ENCODE measurements around the gene XPO6.

DNA sequence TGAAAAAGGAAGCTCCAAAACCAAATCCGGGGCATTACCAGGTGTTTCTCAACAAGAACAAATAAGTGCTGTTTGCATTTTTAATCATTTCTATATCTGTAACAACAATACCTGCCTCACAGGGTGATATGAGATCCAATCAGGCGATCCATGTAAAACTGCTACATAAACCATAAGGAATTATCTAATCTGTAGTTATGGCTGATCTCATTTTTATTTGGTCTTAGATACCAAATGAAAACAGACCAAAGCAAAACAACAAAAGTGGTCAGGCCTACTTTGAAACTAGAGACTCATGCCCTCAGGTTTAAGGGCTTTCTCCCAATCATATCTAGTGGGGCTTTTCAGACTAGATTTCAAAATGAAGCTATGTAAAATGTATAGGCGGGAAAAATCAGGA, 28.3 kb downstream of the XPO6 start:
- TF ChIP-seq CTCF (IDR thresholded peaks at IDR 0.05) (no peak), EZH2phosphoT487 (IDR thresholded peaks at IDR 0.05) (no peak), EZH2 (IDR thresholded peaks at IDR 0.05) (no peak)
